Measurements from ENCODE around the gene DCDC2. TPM values are rescaled to one million over a fixed set of nuclear protein-coding genes. Genes with fewer than 3 reads are reported as not detected.
"Not testable (repeated sequence)": the region's sequence is repeated elsewhere in the genome, so short reads cannot be mapped to it uniquely, and the experiment has no call there.

DCDC2 gene
- total RNA-seq, 1 experiment from 2014 or later, result 0.26 TPM

DNA sequence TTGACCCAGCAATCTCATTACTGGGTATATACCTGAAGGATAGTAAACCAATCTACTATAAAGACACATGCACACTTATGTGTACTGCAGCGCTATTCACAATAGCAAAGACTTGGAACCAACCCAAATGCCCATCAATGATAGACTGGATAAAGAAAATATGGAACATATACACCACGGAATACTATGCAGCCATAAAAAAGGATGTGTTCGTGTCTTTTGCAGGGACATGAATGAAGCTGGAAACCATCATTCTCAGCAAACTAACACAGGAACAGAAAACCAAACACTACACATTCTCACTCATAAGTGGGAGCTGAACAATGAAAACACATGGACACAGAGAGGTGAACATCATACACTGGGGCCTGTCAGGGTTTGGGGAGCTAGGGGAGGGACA is 153.7 kb downstream of the DCDC2 start:
- not testable (repeated sequence) for H3K9me2 ChIP-seq (replicated peaks; ENCODE audit: insufficient read depth, low read length); H3K9me3 ChIP-seq (ENCODE audit: low read length); H3K79me2 ChIP-seq (ENCODE audit: low read length); H3K4me1 ChIP-seq (ENCODE audit: low read length); H3K9ac ChIP-seq (ENCODE audit: low read length); H3K4me2 ChIP-seq (ENCODE audit: low read depth, low read length, poor library complexity, severe bottlenecking); H3K27ac ChIP-seq (ENCODE audit: low read length); DNase-seq; H4K20me1 ChIP-seq (ENCODE audit: insufficient read depth, low read depth, low read length); H3K4me3 ChIP-seq (ENCODE audit: low read length); H3K36me3 ChIP-seq (ENCODE audit: insufficient read depth, low read length); H2AFZ ChIP-seq (ENCODE audit: low read length); H3K27me3 ChIP-seq (ENCODE audit: low read length)

DNA sequence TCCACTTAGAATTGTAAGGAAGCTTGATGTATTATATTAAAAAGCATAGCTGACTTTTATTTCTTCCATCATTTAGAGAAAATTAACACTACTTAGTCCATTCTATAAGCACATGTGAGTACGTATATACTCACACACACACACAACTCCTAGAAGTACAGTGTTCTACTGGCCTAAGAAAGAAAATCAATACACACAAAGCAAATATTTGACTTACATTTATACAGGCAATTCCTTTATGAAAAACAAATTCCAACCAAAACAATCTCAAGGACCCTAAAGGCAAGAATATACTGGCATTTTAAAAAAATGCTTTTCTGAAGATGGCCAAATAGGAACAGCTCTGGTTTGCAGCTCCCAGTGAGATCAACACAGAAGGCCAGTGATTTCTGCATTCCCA is 160.0 kb downstream of the DCDC2 start:
- H3K27ac ChIP-seq (ENCODE audit: low read length), result no peak overlapping the region
- no peaks in the 10 kb centered on the region for H3K27me3 ChIP-seq (ENCODE audit: low read length)
- H3K4me2 ChIP-seq (ENCODE audit: low read depth, low read length, poor library complexity, severe bottlenecking), result no peak overlapping the region
- no peaks in the 10 kb centered on the region for H3K36me3 ChIP-seq (ENCODE audit: insufficient read depth, low read length)
- no peak overlapping the region for H3K4me3 ChIP-seq (ENCODE audit: low read length)
- no peaks in the 10 kb centered on the region for H3K4me1 ChIP-seq (ENCODE audit: low read length)
- H3K9me2 ChIP-seq (replicated peaks; ENCODE audit: insufficient read depth, low read length), result no peaks in the 10 kb centered on the region
- no peak overlapping the region for H3K9ac ChIP-seq (ENCODE audit: low read length)
- H4K20me1 ChIP-seq (ENCODE audit: insufficient read depth, low read depth, low read length), result no peaks in the 10 kb centered on the region
- DNase-seq, result no peak
- no peaks in the 10 kb centered on the region for H3K79me2 ChIP-seq (ENCODE audit: low read length)
- no peaks in the 10 kb centered on the region for H3K9me3 ChIP-seq (ENCODE audit: low read length)
- no peak overlapping the region for H2AFZ ChIP-seq (ENCODE audit: low read length)

DNA sequence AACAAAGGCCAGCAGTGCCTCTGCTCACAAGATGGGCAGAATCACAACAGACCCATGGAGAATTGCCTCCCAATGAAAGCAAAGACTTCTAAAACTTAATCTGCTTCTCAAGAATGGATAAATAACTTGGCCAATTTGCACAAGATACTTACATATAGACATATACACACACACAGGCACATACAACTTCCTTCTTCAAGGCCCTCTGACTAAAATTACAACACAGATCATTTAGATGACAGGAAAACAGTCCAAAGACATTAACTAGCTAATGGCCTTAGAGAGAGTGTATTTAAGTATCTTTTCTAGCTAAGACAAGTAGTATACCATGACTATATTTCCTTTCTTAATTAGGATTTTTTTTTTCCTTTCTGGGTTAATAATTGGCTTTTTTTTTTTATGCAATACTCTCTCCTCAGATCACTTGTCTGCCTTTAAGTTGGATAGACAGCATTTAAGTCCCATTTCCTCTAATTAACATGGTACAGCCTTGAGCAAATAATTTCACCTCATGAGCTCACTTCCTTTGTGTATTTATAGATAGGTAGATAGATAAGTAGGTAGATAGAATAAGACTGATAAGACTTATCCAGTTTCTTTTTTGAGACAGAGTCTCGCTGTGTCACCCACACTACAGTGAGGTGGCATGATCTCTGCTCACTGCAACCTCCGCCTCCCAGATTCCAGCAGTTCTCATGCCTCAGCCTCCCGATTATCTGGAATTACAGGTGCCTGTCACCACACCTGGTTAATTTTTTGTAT is 161.8 kb downstream of the DCDC2 start:
- Histone ChIP-seq H3K27me3 (ENCODE audit: low read length) (no peaks in the 10 kb centered on the region), H3K4me1 (ENCODE audit: low read length) (no peaks in the 10 kb centered on the region), H3K4me3 (ENCODE audit: low read length) (no peak overlapping the region), H3K79me2 (ENCODE audit: low read length) (no peaks in the 10 kb centered on the region), H3K9me3 (ENCODE audit: low read length) (no peaks in the 10 kb centered on the region), H3K9ac (ENCODE audit: low read length) (no peak overlapping the region), H3K9me2 (replicated peaks; ENCODE audit: insufficient read depth, low read length) (no peaks in the 10 kb centered on the region), H3K4me2 (ENCODE audit: low read depth, low read length, poor library complexity, severe bottlenecking) (no peak overlapping the region), H3K36me3 (ENCODE audit: insufficient read depth, low read length) (no peaks in the 10 kb centered on the region), H3K27ac (ENCODE audit: low read length) (no peak overlapping the region), H2AFZ (ENCODE audit: low read length) (no peak overlapping the region), H4K20me1 (ENCODE audit: insufficient read depth, low read depth, low read length) (no peaks in the 10 kb centered on the region)
- DNase-seq, result no peak

DNA sequence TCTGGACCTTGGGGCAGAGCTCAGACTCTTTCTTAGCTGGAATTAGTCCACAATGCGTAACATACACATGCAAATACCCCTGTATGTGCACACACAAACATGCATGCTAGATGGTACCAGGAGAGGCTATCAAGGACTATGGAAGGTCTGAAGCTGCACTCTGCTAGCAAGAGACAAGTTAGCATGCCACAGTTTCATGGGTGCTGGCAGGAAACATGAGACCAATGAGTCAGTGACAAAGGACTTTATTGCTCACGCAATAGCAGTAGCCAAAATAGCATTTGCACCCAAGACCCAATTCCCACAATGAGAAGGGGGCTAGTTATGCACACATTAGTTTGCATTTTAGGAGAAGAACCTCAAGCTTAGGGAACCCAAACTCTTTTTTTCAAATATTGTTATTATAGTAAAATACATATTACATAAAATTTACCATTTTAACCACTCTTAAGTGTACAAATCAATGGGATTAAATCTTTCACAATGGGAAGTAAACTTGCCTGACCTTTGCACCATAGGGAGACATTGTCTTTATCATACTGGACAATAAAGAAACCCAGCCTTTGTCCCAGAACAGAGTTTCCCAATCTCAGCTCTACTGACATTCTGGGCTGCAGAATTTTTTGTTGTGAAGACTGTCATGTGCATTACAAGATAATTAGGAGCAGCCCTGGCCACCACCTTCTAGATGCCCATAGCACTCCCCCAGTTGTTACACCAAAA is 162.7 kb downstream of the DCDC2 start:
- no peaks in the 10 kb centered on the region for H3K36me3 ChIP-seq (ENCODE audit: insufficient read depth, low read length)
- H3K9me2 ChIP-seq (replicated peaks; ENCODE audit: insufficient read depth, low read length), result no peaks in the 10 kb centered on the region
- H3K27me3 ChIP-seq (ENCODE audit: low read length), result no peaks in the 10 kb centered on the region
- no peaks in the 10 kb centered on the region for H3K4me1 ChIP-seq (ENCODE audit: low read length)
- no peaks in the 10 kb centered on the region for H3K9me3 ChIP-seq (ENCODE audit: low read length)
- no peaks in the 10 kb centered on the region for H3K79me2 ChIP-seq (ENCODE audit: low read length)
- H3K9ac ChIP-seq (ENCODE audit: low read length), result no peak overlapping the region
- no peak overlapping the region for H3K4me3 ChIP-seq (ENCODE audit: low read length)
- H4K20me1 ChIP-seq (ENCODE audit: insufficient read depth, low read depth, low read length), result no peaks in the 10 kb centered on the region
- no peak overlapping the region for H3K27ac ChIP-seq (ENCODE audit: low read length)
- no peak for DNase-seq
- H3K4me2 ChIP-seq (ENCODE audit: low read depth, low read length, poor library complexity, severe bottlenecking), result no peak overlapping the region
- no peak overlapping the region for H2AFZ ChIP-seq (ENCODE audit: low read length)

DNA sequence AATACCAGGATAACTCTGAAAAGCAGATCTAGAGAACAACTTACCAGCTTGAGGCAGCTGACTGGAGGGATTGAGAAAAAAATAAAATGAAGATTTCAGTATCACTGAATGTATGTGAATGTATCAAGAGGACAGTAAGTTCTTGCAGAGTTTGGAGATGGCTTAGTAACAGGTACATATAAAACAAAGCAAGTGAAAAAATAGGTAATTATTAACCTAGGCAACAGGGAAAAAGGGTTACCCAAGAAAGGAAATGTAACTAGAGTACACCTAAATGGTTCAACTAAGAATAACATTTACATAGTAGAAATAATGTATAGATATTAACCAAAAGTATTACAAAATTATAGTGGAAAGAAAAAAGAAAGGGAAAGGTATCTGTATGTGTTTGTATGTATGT is 164.5 kb downstream of the DCDC2 start:
- H3K4me1 ChIP-seq (ENCODE audit: low read length), result no peaks in the 10 kb centered on the region
- H3K4me2 ChIP-seq (ENCODE audit: low read depth, low read length, poor library complexity, severe bottlenecking), result no peak overlapping the region
- no peak for DNase-seq
- H3K79me2 ChIP-seq (ENCODE audit: low read length), result no peaks in the 10 kb centered on the region
- H3K9me3 ChIP-seq (ENCODE audit: low read length), result no peaks in the 10 kb centered on the region
- H3K27ac ChIP-seq (ENCODE audit: low read length), result no peak overlapping the region
- H3K36me3 ChIP-seq (ENCODE audit: insufficient read depth, low read length), result no peaks in the 10 kb centered on the region
- no peaks in the 10 kb centered on the region for H3K27me3 ChIP-seq (ENCODE audit: low read length)
- H3K9me2 ChIP-seq (replicated peaks; ENCODE audit: insufficient read depth, low read length), result no peaks in the 10 kb centered on the region
- no peak overlapping the region for H3K4me3 ChIP-seq (ENCODE audit: low read length)
- no peak overlapping the region for H3K9ac ChIP-seq (ENCODE audit: low read length)
- H2AFZ ChIP-seq (ENCODE audit: low read length), result no peak overlapping the region
- no peaks in the 10 kb centered on the region for H4K20me1 ChIP-seq (ENCODE audit: insufficient read depth, low read depth, low read length)

DNA sequence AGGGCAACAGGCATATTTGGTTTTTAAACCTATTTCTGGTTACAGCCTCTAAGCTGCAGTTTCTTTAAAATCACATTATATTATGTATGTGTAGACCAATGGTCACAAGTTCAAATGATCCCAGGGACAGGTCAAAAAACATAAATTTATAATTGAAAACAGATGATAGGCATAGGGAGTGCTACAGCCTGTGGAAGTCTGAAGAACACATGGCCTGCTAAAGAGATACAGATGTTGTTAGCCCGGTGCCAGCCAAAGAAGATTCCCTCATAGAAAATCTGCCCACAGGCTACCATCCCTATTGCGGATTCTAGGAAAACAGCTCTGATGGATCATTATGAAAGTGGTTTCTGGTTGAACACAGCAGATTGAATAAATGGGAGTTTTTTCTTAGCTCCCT is 166.5 kb downstream of the DCDC2 start:
- no peak for DNase-seq
- H3K4me3 ChIP-seq (ENCODE audit: low read length), result no peak overlapping the region
- no peaks in the 10 kb centered on the region for H3K79me2 ChIP-seq (ENCODE audit: low read length)

DNA sequence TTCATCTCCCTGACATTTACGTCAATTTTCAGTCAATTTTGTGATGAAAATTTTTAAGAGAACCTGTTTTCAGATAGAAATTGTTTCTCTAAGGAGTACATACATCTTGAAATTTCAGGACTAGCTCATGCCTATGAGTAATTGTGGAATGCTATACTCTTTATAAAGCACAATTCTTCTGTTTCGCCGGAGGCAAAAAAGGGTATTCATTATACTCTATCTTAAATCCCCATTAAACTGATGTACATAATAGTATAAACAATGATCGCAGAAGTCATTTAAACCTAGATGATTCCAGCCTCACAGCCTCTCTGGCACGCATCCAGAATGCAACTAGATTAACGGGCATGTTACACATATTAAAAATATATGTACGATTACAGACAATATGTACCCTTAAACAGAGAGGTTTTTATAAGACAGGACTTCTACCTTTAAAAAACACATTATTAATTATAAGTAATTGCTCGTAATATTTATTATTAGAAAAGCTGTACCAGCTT is 169.2 kb downstream of the DCDC2 start:
- H3K4me3 ChIP-seq (ENCODE audit: low read length), result no peak overlapping the region
- H3K9ac ChIP-seq (ENCODE audit: low read length), result no peak overlapping the region
- H3K27ac ChIP-seq (ENCODE audit: low read length), result no peak overlapping the region
- no peaks in the 10 kb centered on the region for H3K4me1 ChIP-seq (ENCODE audit: low read length)
- no peaks in the 10 kb centered on the region for H3K27me3 ChIP-seq (ENCODE audit: low read length)
- no peaks in the 10 kb centered on the region for H4K20me1 ChIP-seq (ENCODE audit: insufficient read depth, low read depth, low read length)
- H3K9me3 ChIP-seq (ENCODE audit: low read length), result no peaks in the 10 kb centered on the region
- H3K36me3 ChIP-seq (ENCODE audit: insufficient read depth, low read length), result no peaks in the 10 kb centered on the region
- H3K9me2 ChIP-seq (replicated peaks; ENCODE audit: insufficient read depth, low read length), result no peaks in the 10 kb centered on the region
- no peak overlapping the region for H2AFZ ChIP-seq (ENCODE audit: low read length)
- no peak for DNase-seq
- H3K79me2 ChIP-seq (ENCODE audit: low read length), result no peaks in the 10 kb centered on the region
- H3K4me2 ChIP-seq (ENCODE audit: low read depth, low read length, poor library complexity, severe bottlenecking), result no peak overlapping the region

More for the DNA sequence above, 166.5 kb downstream of the DCDC2 start:
- no peak overlapping the region for H3K9ac ChIP-seq (ENCODE audit: low read length)
- H3K4me1 ChIP-seq (ENCODE audit: low read length), result no peaks in the 10 kb centered on the region
- no peaks in the 10 kb centered on the region for H3K36me3 ChIP-seq (ENCODE audit: insufficient read depth, low read length)
- H3K27me3 ChIP-seq (ENCODE audit: low read length), result no peaks in the 10 kb centered on the region
- no peaks in the 10 kb centered on the region for H3K9me2 ChIP-seq (replicated peaks; ENCODE audit: insufficient read depth, low read length)
- no peak overlapping the region for H3K27ac ChIP-seq (ENCODE audit: low read length)
- H2AFZ ChIP-seq (ENCODE audit: low read length), result no peak overlapping the region
- no peaks in the 10 kb centered on the region for H3K9me3 ChIP-seq (ENCODE audit: low read length)
- H3K4me2 ChIP-seq (ENCODE audit: low read depth, low read length, poor library complexity, severe bottlenecking), result no peak overlapping the region
- H4K20me1 ChIP-seq (ENCODE audit: insufficient read depth, low read depth, low read length), result no peaks in the 10 kb centered on the region

DNA sequence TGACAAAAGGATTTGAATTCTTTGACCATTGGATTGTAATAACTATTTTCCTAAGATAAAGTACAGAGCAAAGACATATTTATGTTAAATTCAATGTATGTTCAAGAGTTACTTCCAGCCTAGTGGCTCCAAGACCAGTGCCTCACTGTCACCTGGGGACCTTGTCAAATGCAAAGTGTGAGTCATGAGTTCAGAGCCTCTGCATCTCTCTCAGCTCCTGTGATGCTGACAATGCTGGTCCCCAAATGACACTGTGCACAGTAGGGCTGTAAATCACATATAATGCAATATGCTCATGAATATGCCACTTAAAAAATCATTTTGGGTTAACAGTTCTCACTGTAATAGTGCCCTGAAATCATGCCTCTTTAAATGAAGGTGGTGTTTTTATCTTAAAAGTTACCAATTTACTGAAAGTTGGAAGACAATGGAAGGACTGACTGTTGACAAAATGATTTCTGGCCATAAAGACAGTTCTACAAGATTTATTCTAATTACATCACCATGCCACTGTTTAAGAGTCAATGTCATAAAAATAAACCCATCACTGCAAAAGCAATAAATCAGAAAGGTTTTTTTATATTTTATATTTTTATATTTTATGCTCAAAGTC is 169.8 kb downstream of the DCDC2 start:
- DNase-seq, result no peak
- no peak overlapping the region for H3K4me3 ChIP-seq (ENCODE audit: low read length)
- H3K27ac ChIP-seq (ENCODE audit: low read length), result no peak overlapping the region

More for the DNA sequence above, 169.8 kb downstream of the DCDC2 start:
- Histone ChIP-seq H3K27me3 (ENCODE audit: low read length) (no peaks in the 10 kb centered on the region), H3K36me3 (ENCODE audit: insufficient read depth, low read length) (no peaks in the 10 kb centered on the region), H3K9me2 (replicated peaks; ENCODE audit: insufficient read depth, low read length) (no peaks in the 10 kb centered on the region), H3K4me1 (ENCODE audit: low read length) (no peaks in the 10 kb centered on the region), H3K79me2 (ENCODE audit: low read length) (no peaks in the 10 kb centered on the region), H3K9ac (ENCODE audit: low read length) (no peak overlapping the region), H2AFZ (ENCODE audit: low read length) (no peak overlapping the region), H4K20me1 (ENCODE audit: insufficient read depth, low read depth, low read length) (no peaks in the 10 kb centered on the region), H3K4me2 (ENCODE audit: low read depth, low read length, poor library complexity, severe bottlenecking) (no peak overlapping the region), H3K9me3 (ENCODE audit: low read length) (no peaks in the 10 kb centered on the region)
